Endothelial cell of umbilical vein (primary cell): ENCODE results near the gene PMVK. TPM values are rescaled to one million over a fixed set of nuclear protein-coding genes. Genes with fewer than 3 reads are reported as not detected.

Experiments
- BruUV-seq: library from RNA; stranded (reverse); fragments of 400-500 nt; replicated peaks from 2 replicates; lab custom pipeline; 2021; lab: Mats Ljungman, UMichigan
- CTCF ChIA-PET: fragments of 300-600, 350-600 bp; sonication (Branson Sonifier 250); formaldehyde crosslinking; loops from one replicate; lab custom pipeline; 2021; ENCODE audit warnings: antibody characterized with exemption, inconsistent platforms; lab: Charles Lee
- POLR2A ChIA-PET: fragments of 300-600, 350-600 bp; sonication (Branson Sonifier 250); formaldehyde crosslinking; loops from one replicate; lab custom pipeline; 2021; ENCODE audit warnings: antibody characterized with exemption, inconsistent platforms; lab: Charles Lee
- DNase-seq: peaks from one replicate; pipeline ENCODE4 v3.0.0-alpha.2; 2011; ENCODE audit warnings: low read depth, low spot score
- FAIRE-seq: peaks from 2 replicates; lab custom pipeline; 2011; peaks lifted over from hg19 to GRCh38; lab: Jason Lieb, UNC
- H2AFZ ChIP-seq: 2 replicates; pipeline ENCODE4 v1.6.0; 2012; ENCODE audit warnings: low read depth, low read length, control low read depth, inconsistent platforms
- H3K27ac ChIP-seq: 2 replicates; pipeline ENCODE4 v1.5.1; 2011; ENCODE audit warnings: low read depth, mild to moderate bottlenecking, control low read depth, low read length, moderate library complexity; ENCODE audit not compliant: insufficient read depth
- H3K27me3 ChIP-seq, 2 experiments: 2 replicates each; pipeline versions ENCODE4 v1.6.0 to v1.6.1; 2011; ENCODE audit warnings: low read length in 2 of 2, mixed read lengths in 1 of 2; ENCODE audit not compliant: control insufficient read depth in 2 of 2, insufficient read depth in 2 of 2
- H3K36me3 ChIP-seq, 2 experiments: 2 replicates in 1 of 2; 3 replicates in 1 of 2; pipeline ENCODE4 v1.5.1; 2011; ENCODE audit warnings: low read length in 2 of 2, mild to moderate bottlenecking in 1 of 2, moderate library complexity in 1 of 2; ENCODE audit not compliant: control insufficient read depth in 2 of 2, insufficient read depth in 2 of 2; ENCODE audit errors: extremely low read depth in 1 of 2
- H3K4me1 ChIP-seq: 3 replicates; pipeline ENCODE4 v1.5.1; 2011; ENCODE audit warnings: mild to moderate bottlenecking, low read length; ENCODE audit not compliant: control insufficient read depth, insufficient read depth; ENCODE audit errors: extremely low read depth
- H3K4me2 ChIP-seq: 2 replicates; pipeline ENCODE4 v1.6.1; 2011; ENCODE audit warnings: low read length, control low read depth, mixed read lengths; ENCODE audit not compliant: insufficient read depth
- H3K4me3 ChIP-seq, 3 experiments: fragments of 200-600 bp in 1 of 3; sonication (generic), shearing (Covaris generic) in 1 of 3; replicated peaks in 1 of 3; 2 replicates each; pipeline ENCODE4 v1.5.1; 2011 to 2016; ENCODE audit warnings: control low read depth in 3 of 3, low read length in 3 of 3, mild to moderate bottlenecking in 2 of 3, inconsistent platforms in 1 of 3, low read depth in 1 of 3, moderate library complexity in 1 of 3; ENCODE audit not compliant: insufficient read depth in 1 of 3
- H3K79me2 ChIP-seq: 2 replicates; pipeline ENCODE4 v1.6.0; 2012; ENCODE audit warnings: low read length, inconsistent platforms; ENCODE audit not compliant: control insufficient read depth, insufficient read depth
- H3K9ac ChIP-seq: replicated peaks from 2 replicates; pipeline ENCODE3; 2011; ENCODE audit warnings: low read length, control low read depth; ENCODE audit not compliant: insufficient read depth; ENCODE audit errors: extremely low read depth
- H3K9me1 ChIP-seq: replicated peaks from 3 replicates; pipeline ENCODE4 v1.6.0; 2011; ENCODE audit warnings: mild to moderate bottlenecking, low read length; ENCODE audit not compliant: control insufficient read depth, insufficient read depth; ENCODE audit errors: extremely low read depth
- H3K9me3 ChIP-seq: replicated peaks from 2 replicates; pipeline ENCODE4 v1.5.1; 2012; ENCODE audit warnings: low read length, inconsistent platforms; ENCODE audit not compliant: control insufficient read depth, insufficient read depth
- H4K20me1 ChIP-seq: replicated peaks from 2 replicates; pipeline ENCODE3; 2011; ENCODE audit warnings: mild to moderate bottlenecking, low read length; ENCODE audit not compliant: control insufficient read depth, insufficient read depth; ENCODE audit errors: extremely low read depth
- CTCF ChIP-seq, 2 donors: IDR thresholded peaks; 1 replicate in 1 of 2; 2 replicates in 1 of 2; pipeline ENCODE4 v1.5.1; 2011; ENCODE audit warnings: low read length in 2 of 2, mild to moderate bottlenecking in 2 of 2, moderate library complexity in 2 of 2, control low read depth in 1 of 2, inconsistent platforms in 1 of 2, low read depth in 1 of 2; ENCODE audit not compliant: insufficient read depth in 1 of 2; ENCODE audit errors: extremely low read depth in 1 of 2
- EZH2 ChIP-seq: IDR thresholded peaks from 2 replicates; pipeline ENCODE4 v1.6.1; 2012; ENCODE audit warnings: borderline replicate concordance, low read depth, mild to moderate bottlenecking, moderate library complexity, low read length, inconsistent platforms; ENCODE audit not compliant: severe bottlenecking
- FOS ChIP-seq: IDR thresholded peaks from 2 replicates; pipeline ENCODE4 v1.6.1; 2011; ENCODE audit warnings: mild to moderate bottlenecking, low read length, moderate library complexity, borderline replicate concordance; ENCODE audit not compliant: insufficient read depth
- GATA2 ChIP-seq: IDR thresholded peaks from 2 replicates; pipeline ENCODE4 v1.7.0; 2011; ENCODE audit warnings: low read depth, mild to moderate bottlenecking, moderate library complexity, mixed read lengths, low read length; ENCODE audit not compliant: insufficient read length, insufficient read depth
- JUN ChIP-seq: IDR thresholded peaks from 2 replicates; pipeline ENCODE4 v1.6.1; 2011; ENCODE audit warnings: borderline replicate concordance, low read depth; ENCODE audit not compliant: insufficient read length, insufficient read depth
- MYC ChIP-seq: IDR thresholded peaks from one replicate; pipeline ENCODE4 v1.6.1; 2011; ENCODE audit warnings: mild to moderate bottlenecking, low read depth, low read length
- POLR2A ChIP-seq: IDR thresholded peaks from 2 replicates; pipeline ENCODE4 v1.6.1; 2012; ENCODE audit warnings: low read depth, mild to moderate bottlenecking, control low read depth, low read length
- POLR2AphosphoS5 ChIP-seq: IDR thresholded peaks from 2 replicates; pipeline ENCODE4 v1.6.1; 2012; ENCODE audit warnings: low read depth, mild to moderate bottlenecking, control low read depth, low read length, moderate library complexity; ENCODE audit not compliant: insufficient read depth
- dilution Hi-C: fragments of 300-500 bp; cut with MboI; formaldehyde crosslinking; loops from one replicate; pipeline ENCODE4 v1.15.0; 2019; ENCODE audit warnings: low sequenced_read_pairs; ENCODE audit not compliant: extremely low pct_ligation_motif_present
- intact Hi-C: fragments of 100-400 bp; cut with micrococcal nuclease; formaldehyde crosslinking; loops from one replicate; pipeline ENCODE4 v1.10.0; 2022
- polyA plus RNA-seq, 4 experiments: library from polyadenylated mRNA; depleted of rRNA in 3 of 4; stranded (reverse) in 3 of 4; unstranded in 1 of 4; fragments of >200 nt; gene quantifications; 2 replicates each; pipeline versions ENCODE4 v1.2.1 to v1.2.3, GENCODE V29; 2011 to 2012; ENCODE audit warnings: missing spikeins in 1 of 4
- total RNA-seq: library from RNA; stranded (reverse); gene quantifications from 2 replicates; pipeline ENCODE4 v1.2.3, GENCODE V29; 2021
- TF ChIP-seq, protein P1 (sequence below): IDR thresholded peaks from 2 replicates; pipeline ENCODE4 v1.6.1; 2011; ENCODE audit not compliant: insufficient read depth, insufficient read length

PMVK gene
- total and polyA plus RNA-seq, 2 donors (not counting 3 experiments of a cell fraction or from before 2014, with no cell fraction given) = 22.6 to 32.7 TPM

DNA sequence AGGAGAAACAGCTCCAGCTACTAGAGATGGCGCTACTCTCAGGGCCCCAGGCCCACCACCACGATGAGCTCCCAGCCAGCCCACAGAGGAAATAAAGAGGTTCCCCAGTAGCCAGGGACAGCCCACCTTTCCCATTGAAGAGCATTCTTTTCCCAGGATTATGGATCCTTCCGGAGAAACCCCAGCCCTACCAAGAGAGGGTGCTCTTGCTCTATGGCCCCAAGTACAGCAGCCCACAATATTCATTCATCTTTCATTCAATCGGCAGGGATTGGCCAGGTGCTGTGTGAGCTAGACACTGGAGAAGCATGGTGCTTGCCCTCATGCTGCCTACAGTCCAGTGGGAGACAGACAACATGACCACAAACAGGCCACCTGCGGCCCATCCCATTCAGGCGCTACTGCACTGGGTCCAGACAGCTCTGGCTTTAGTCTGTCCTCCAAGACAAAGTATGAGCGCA is 29.9 kb downstream of the PMVK start:
- no peaks in the 10 kb centered on the region for H4K20me1 ChIP-seq
- H3K79me2 ChIP-seq = no peaks in the 10 kb centered on the region
- DNase-seq (no peak), FAIRE-seq (no peak)
- H3K4me2 ChIP-seq = no peak overlapping the region
- no peaks in the 10 kb centered on the region for H3K4me1 ChIP-seq
- BruUV-seq = no TSS peak
- no peak overlapping the region for H3K27ac ChIP-seq
- TF ChIP-seq CTCF (IDR thresholded peaks at IDR 0.05; ENCODE audit: extremely low read depth in 1 of 2, insufficient read depth in 1 of 2, low read depth in 1 of 2, low read length in 2 of 2) (peak; percentile 17 to 42), POLR2A (no peak)
- no peaks in the 10 kb centered on the region for H3K36me3 ChIP-seq
- intact Hi-C loops = loop anchor here (1.0 kb wide), 1 partner anchor 155 kb away; no protein-coding TSS in a partner anchor
- POLR2A ChIA-PET = no interaction called here
- H3K27me3 ChIP-seq = peaks cover 0 to 10% of the 10 kb centered on the region in 2 experiments
- H3K9me3 ChIP-seq = no peaks in the 10 kb centered on the region
- no peaks in the 10 kb centered on the region for H3K9me1 ChIP-seq
- H3K9ac ChIP-seq = no peak overlapping the region
- H2AFZ ChIP-seq = no peak overlapping the region
- CTCF ChIA-PET = interaction anchor here (0.9 to 1.8 kb wide), 9 partner anchors 10 to 179 kb away, joined by 3 to 6 read pairs (median 4); no protein-coding TSS in a partner anchor
- dilution Hi-C loops = no loop called here
- H3K4me3 ChIP-seq = no peak overlapping the region

DNA sequence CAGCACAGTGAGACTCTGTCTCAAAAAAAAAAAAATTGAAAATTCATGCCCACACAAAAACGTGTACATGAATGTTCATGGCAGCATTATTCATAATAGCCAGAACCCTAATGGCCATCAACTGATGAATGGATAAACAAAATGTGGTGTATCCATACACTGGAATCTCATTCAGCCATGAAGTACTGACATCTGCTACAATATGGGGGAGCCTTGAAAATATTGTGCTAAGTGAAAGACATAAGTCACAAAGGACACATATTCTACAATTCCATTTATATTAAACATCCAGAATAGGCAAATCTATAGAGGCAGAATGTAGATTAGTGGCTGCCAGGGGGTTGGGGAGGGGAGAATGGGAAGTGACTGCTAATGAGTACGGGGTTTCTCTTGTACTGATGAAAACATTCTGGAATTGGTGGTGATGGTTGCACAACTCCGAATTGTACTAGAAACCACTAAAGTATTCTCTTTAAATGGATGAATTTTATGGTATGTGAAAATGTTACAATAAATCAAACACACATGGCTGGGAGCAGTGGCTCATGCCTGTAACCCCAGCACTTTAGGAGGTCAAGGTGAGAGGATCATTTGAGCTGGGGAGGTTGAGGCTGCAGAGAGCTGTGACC is 33.5 kb downstream of the PMVK start:
- dilution Hi-C loops = no loop called here
- no peak overlapping the region for H3K4me2 ChIP-seq
- no peak for TF ChIP-seq MYC
- TF ChIP-seq POLR2AphosphoS5 = no peak
- no peak for TF ChIP-seq POLR2A
- TF ChIP-seq, protein P1, sequence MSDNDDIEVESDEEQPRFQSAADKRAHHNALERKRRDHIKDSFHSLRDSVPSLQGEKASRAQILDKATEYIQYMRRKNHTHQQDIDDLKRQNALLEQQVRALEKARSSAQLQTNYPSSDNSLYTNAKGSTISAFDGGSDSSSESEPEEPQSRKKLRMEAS = no peak
- TF ChIP-seq JUN = no peak
- TF ChIP-seq GATA2 = no peak
- TF ChIP-seq CTCF (IDR thresholded peaks at IDR 0.05; ENCODE audit: extremely low read depth in 1 of 2, insufficient read depth in 1 of 2, low read depth in 1 of 2, low read length in 2 of 2) = no peak
- TF ChIP-seq FOS = no peak
- TF ChIP-seq EZH2 = no peak
- H3K9me3 ChIP-seq = no peaks in the 10 kb centered on the region
- H3K27ac ChIP-seq = no peak overlapping the region
- no peaks in the 10 kb centered on the region for H3K79me2 ChIP-seq
- DNase-seq (no peak), FAIRE-seq (no peak)
- intact Hi-C loops = no loop called here
- ChIA-PET POLR2A (no interaction called here), CTCF (interaction anchor here (1.5 kb wide), 1 partner anchor 10 kb away, joined by 3 read pairs; no protein-coding TSS in a partner anchor)
- H3K4me3 ChIP-seq = no peak overlapping the region
- peaks cover 0 to 5% of the 10 kb centered on the region in 2 experiments for H3K27me3 ChIP-seq
- BruUV-seq = no TSS peak
- no peak overlapping the region for H3K9ac ChIP-seq
- no peak overlapping the region for H2AFZ ChIP-seq
- no peaks in the 10 kb centered on the region for H4K20me1 ChIP-seq
- no peaks in the 10 kb centered on the region for H3K9me1 ChIP-seq
- H3K36me3 ChIP-seq = no peaks in the 10 kb centered on the region
- H3K4me1 ChIP-seq = no peaks in the 10 kb centered on the region
